Subcutaneous abdominal adipose tissue (tissue), 5 donors: ENCODE measurements around the gene ALDH1A2.

Experiments
- H3K27ac ChIP-seq: one replicate; pipeline ENCODE4 v1.7.0; 2013; ENCODE audit warnings: low read depth, mild to moderate bottlenecking, inconsistent platforms, low read length, moderate library complexity
- H3K27me3 ChIP-seq, 5 donors: one replicate each; pipeline ENCODE4 v1.7.0; 2013; ENCODE audit warnings: low read length in 5 of 5, inconsistent platforms in 1 of 5; ENCODE audit not compliant: control insufficient read depth in 5 of 5, insufficient read depth in 4 of 5
- H3K36me3 ChIP-seq, 5 donors: one replicate each; pipeline ENCODE4 v1.7.0; 2013; ENCODE audit warnings: low read length in 5 of 5; ENCODE audit not compliant: control insufficient read depth in 5 of 5, insufficient read depth in 5 of 5
- H3K4me1 ChIP-seq, 5 donors: one replicate each; pipeline ENCODE4 v1.7.0; 2013; ENCODE audit warnings: low read length in 5 of 5, mild to moderate bottlenecking in 3 of 5, moderate library complexity in 1 of 5; ENCODE audit not compliant: control insufficient read depth in 5 of 5, insufficient read depth in 5 of 5
- H3K4me3 ChIP-seq, 5 donors: one replicate each; pipeline ENCODE4 v1.7.0; 2013; ENCODE audit warnings: low read length in 5 of 5, low read depth in 1 of 5
- H3K9ac ChIP-seq, 5 donors: one replicate each; pipeline ENCODE4 v1.7.0; 2013; ENCODE audit warnings: low read length in 5 of 5, mild to moderate bottlenecking in 4 of 5, moderate library complexity in 3 of 5
- H3K9me3 ChIP-seq, 5 donors: one replicate each; pipeline ENCODE4 v1.7.0; 2013; ENCODE audit warnings: low read length in 5 of 5; ENCODE audit not compliant: control insufficient read depth in 5 of 5
- donor health status: healthy.
- donor health status: healthy.
- donor health status: healthy.
- donor health status: healthy.
- donor health status: healthy.

ALDH1A2 gene

GRCh38 chr15:58070801-58071418, 5.4 kb upstream of the ALDH1A2 start:
- Histone ChIP-seq H3K9ac (no peak overlapping the region), H3K4me3 (no peak overlapping the region), H3K27ac (no peak overlapping the region), H3K27me3 (peaks cover 3 to 28% (median 10%) of the 10 kb centered on the region in 5 donors), H3K9me3 (no peaks in the 10 kb centered on the region), H3K4me1 (peaks cover 0 to 7% (median 4%) of the 10 kb centered on the region in 5 donors), H3K36me3 (no peaks in the 10 kb centered on the region)

- Histone ChIP-seq H3K27me3 (peaks cover 22 to 47% (median 27%) of the 10 kb centered on the region in 5 donors), H3K4me1 (peaks cover 0 to 18% (median 6%) of the 10 kb centered on the region in 5 donors), H3K4me3 (no peak overlapping the region), H3K9me3 (no peaks in the 10 kb centered on the region), H3K9ac (no peak overlapping the region), H3K27ac (no peak overlapping the region), H3K36me3 (no peaks in the 10 kb centered on the region)
These were observed 3.5 kb upstream of the ALDH1A2 start for GRCh38 chr15:58069008-58069407.

- Histone ChIP-seq H3K36me3 (no peaks in the 10 kb centered on the region), H3K4me1 (peaks cover 0 to 18% (median 6%) of the 10 kb centered on the region in 5 donors), H3K9me3 (no peaks in the 10 kb centered on the region), H3K4me3 (peak overlapping the region in 4 of 5 donors; percentile 49 to 65 (median 59)), H3K27me3 (peaks cover 24 to 60% (median 35%) of the 10 kb centered on the region in 5 donors), H3K27ac (no peak overlapping the region), H3K9ac (peak overlapping the region in 2 of 5 donors; percentile 41 to 43)
These were observed 744 bp upstream of the ALDH1A2 start for GRCh38 chr15:58066042-58066867.

GRCh38 chr15:58064980-58065444, 499 bp downstream of the ALDH1A2 start:
- no peaks in the 10 kb centered on the region for H3K9me3 ChIP-seq
- H3K4me3 ChIP-seq = peak overlapping the region in 4 of 5 donors; percentile 49 to 65 (median 59)
- H3K4me1 ChIP-seq = peaks cover 0 to 18% (median 6%) of the 10 kb centered on the region in 5 donors
- H3K36me3 ChIP-seq = no peaks in the 10 kb centered on the region
- H3K9ac ChIP-seq = no peak overlapping the region
- peak overlapping the region; percentile 31 for H3K27ac ChIP-seq
- H3K27me3 ChIP-seq = peaks cover 24 to 59% (median 38%) of the 10 kb centered on the region in 5 donors

- H3K4me3 ChIP-seq = peak overlapping the region in 1 of 5 donors; percentile 61
- H3K27me3 ChIP-seq = peaks cover 26 to 55% (median 38%) of the 10 kb centered on the region in 5 donors
- H3K27ac ChIP-seq = no peak overlapping the region
These were observed 1.2 kb downstream of the ALDH1A2 start for GRCh38 chr15:58064082-58064979.

GRCh38 chr15:58063614-58064013, 1.9 kb downstream of the ALDH1A2 start:
- Histone ChIP-seq H3K9me3 (no peaks in the 10 kb centered on the region), H3K4me3 (no peak overlapping the region), H3K27ac (no peak overlapping the region), H3K4me1 (peaks cover 0 to 18% (median 6%) of the 10 kb centered on the region in 5 donors), H3K9ac (no peak overlapping the region), H3K36me3 (no peaks in the 10 kb centered on the region), H3K27me3 (peaks cover 28 to 53% (median 38%) of the 10 kb centered on the region in 5 donors)

More at GRCh38 chr15:58064082-58064979, 1.2 kb downstream of the ALDH1A2 start:
- H3K4me1 ChIP-seq = peaks cover 0 to 18% (median 6%) of the 10 kb centered on the region in 5 donors
- H3K36me3 ChIP-seq = no peaks in the 10 kb centered on the region
- H3K9me3 ChIP-seq = no peaks in the 10 kb centered on the region
- H3K9ac ChIP-seq = no peak overlapping the region

GRCh38 chr15:58062983-58063382, 2.5 kb downstream of the ALDH1A2 start:
- Histone ChIP-seq H3K4me1 (peaks cover 0 to 18% (median 6%) of the 10 kb centered on the region in 5 donors), H3K9ac (no peak overlapping the region), H3K36me3 (no peaks in the 10 kb centered on the region), H3K4me3 (no peak overlapping the region), H3K27me3 (peaks cover 28 to 52% (median 38%) of the 10 kb centered on the region in 5 donors), H3K9me3 (no peaks in the 10 kb centered on the region), H3K27ac (no peak overlapping the region)

GRCh38 chr15:58062175-58062574, 3.3 kb downstream of the ALDH1A2 start:
- Histone ChIP-seq H3K9me3 (no peaks in the 10 kb centered on the region), H3K27ac (no peak overlapping the region), H3K9ac (no peak overlapping the region), H3K4me3 (no peak overlapping the region), H3K4me1 (peaks cover 0 to 18% (median 6%) of the 10 kb centered on the region in 5 donors), H3K27me3 (peaks cover 28 to 46% (median 38%) of the 10 kb centered on the region in 5 donors), H3K36me3 (no peaks in the 10 kb centered on the region)

- Histone ChIP-seq H3K9me3 (no peaks in the 10 kb centered on the region), H3K36me3 (no peaks in the 10 kb centered on the region), H3K4me3 (no peak overlapping the region), H3K9ac (no peak overlapping the region), H3K27me3 (peaks cover 20 to 35% (median 26%) of the 10 kb centered on the region in 5 donors), H3K27ac (no peak overlapping the region), H3K4me1 (peaks cover 0 to 7% (median 0%) of the 10 kb centered on the region in 5 donors)
These were observed 4.9 kb downstream of the ALDH1A2 start for GRCh38 chr15:58060575-58060974.
